Neural progenitor cell (in vitro differentiated cells): ENCODE results near the gene MYEOV. TPM values are rescaled to one million over a fixed set of nuclear protein-coding genes. Genes with fewer than 3 reads are reported as not detected.

Source experiments
- DNase-seq: peaks from one replicate; pipeline ENCODE4 v3.0.0-alpha.2; 2016; ENCODE audit warnings: low spot score
- H2AFZ ChIP-seq: fragments of 200-600 bp; sonication (generic); replicated peaks from 2 replicates; pipeline ENCODE4 v1.6.1; 2016; ENCODE audit warnings: antibody characterized with exemption
- H3F3A ChIP-seq: fragments of 200-600 bp; sonication (generic); 2 replicates; pipeline ENCODE4 v1.6.1; 2016; ENCODE audit warnings: antibody characterized with exemption, low read depth
- H3K27ac ChIP-seq: fragments of 200-600 bp; sonication (generic); 2 replicates; pipeline ENCODE4 v1.5.1; 2016; ENCODE audit warnings: mild to moderate bottlenecking
- H3K27me3 ChIP-seq: fragments of 200-600 bp; sonication (generic); 2 replicates; pipeline ENCODE4 v1.6.1; 2016; ENCODE audit warnings: mild to moderate bottlenecking, moderate library complexity
- H3K36me3 ChIP-seq: fragments of 200-600 bp; sonication (generic); 2 replicates; pipeline ENCODE4 v1.5.1; 2016
- H3K4me1 ChIP-seq: fragments of 200-600 bp; sonication (generic); 2 replicates; pipeline ENCODE4 v1.6.1; 2016; ENCODE audit warnings: mixed run types
- H3K4me2 ChIP-seq: fragments of 200-600 bp; sonication (generic); 2 replicates; pipeline ENCODE4 v1.6.1; 2016
- H3K4me3 ChIP-seq: fragments of 200-600 bp; sonication (generic); 2 replicates; pipeline ENCODE4 v1.5.1; 2016
- H3K79me2 ChIP-seq: fragments of 200-600 bp; sonication (generic); 2 replicates; pipeline ENCODE4 v1.6.1; 2016; ENCODE audit warnings: low read depth
- H3K9ac ChIP-seq: fragments of 200-600 bp; sonication (generic); 2 replicates; pipeline ENCODE4 v1.6.1; 2016
- H3K9me3 ChIP-seq: fragments of 200-600 bp; sonication (generic); 2 replicates; pipeline ENCODE4 v1.5.1; 2016; ENCODE audit warnings: low read depth
- H4K20me1 ChIP-seq: fragments of 200-600 bp; sonication (generic); 2 replicates; pipeline ENCODE4 v1.6.1; 2016; ENCODE audit warnings: low read depth
- H3K27ac Mint-ChIP-seq: 3 replicates; pipeline ENCODE4 v1.8.0; 2021; ENCODE audit warnings: mixed read lengths
- H3K27me3 Mint-ChIP-seq: 2 replicates; pipeline ENCODE4 v1.8.0; 2022; ENCODE audit warnings: low read depth, mild to moderate bottlenecking, inconsistent platforms, moderate library complexity, mixed read lengths; ENCODE audit not compliant: insufficient read depth
- H3K36me3 Mint-ChIP-seq: 3 replicates; pipeline ENCODE4 v1.8.0; 2021; ENCODE audit warnings: mixed read lengths
- H3K4me1 Mint-ChIP-seq: 3 replicates; pipeline ENCODE4 v1.8.0; 2021; ENCODE audit warnings: mixed read lengths
- H3K4me3 Mint-ChIP-seq: 3 replicates; pipeline ENCODE4 v1.8.0; 2021; ENCODE audit warnings: mild to moderate bottlenecking, moderate library complexity, mixed read lengths
- H3K9me3 Mint-ChIP-seq: 3 replicates; pipeline ENCODE4 v1.8.0; 2020; ENCODE audit warnings: mixed read lengths
- EZH2 ChIP-seq: fragments of 200-600 bp; sonication (generic); IDR thresholded peaks from 2 replicates; pipeline ENCODE4 v1.6.1; 2017; ENCODE audit warnings: antibody characterized with exemption, mild to moderate bottlenecking, moderate library complexity
- EZH2phosphoT487 ChIP-seq: fragments of 200-600 bp; sonication (generic); IDR thresholded peaks from 2 replicates; pipeline ENCODE4 v1.6.1; 2017; ENCODE audit warnings: antibody characterized with exemption
- total RNA-seq: library from RNA; depleted of rRNA; stranded (reverse); fragments of >200 nt; gene quantifications from 2 replicates; pipeline ENCODE4 v1.2.3, GENCODE V29; 2015; ENCODE audit warnings: low replicate concordance
- TF ChIP-seq, protein P1 (sequence below): fragments of 200-600 bp; sonication (generic); IDR thresholded peaks from 2 replicates; pipeline ENCODE4 v1.5.1; 2017; ENCODE audit warnings: antibody characterized with exemption, mild to moderate bottlenecking

MYEOV gene
- total RNA-seq, 1 donor from 2014 or later = not detected

- Histone ChIP-seq H3K9me3 (no peaks in the 10 kb centered on the region), H3K36me3 (no peaks in the 10 kb centered on the region), H2AFZ (no peak overlapping the region), H3K79me2 (no peaks in the 10 kb centered on the region), H3K4me2 (no peak overlapping the region), H3K27ac (no peak overlapping the region), H3K4me3 (no peak overlapping the region), H3K27me3 (no peaks in the 10 kb centered on the region), H4K20me1 (no peaks in the 10 kb centered on the region), H3K4me1 (peaks cover 7% of the 10 kb centered on the region), H3F3A (no peaks in the 10 kb centered on the region), H3K9ac (no peak overlapping the region)
- H3K27ac Mint-ChIP-seq = no peak overlapping the region
- DNase-seq = no peak
- H3K9me3 Mint-ChIP-seq = no peaks in the 10 kb centered on the region
- H3K4me3 Mint-ChIP-seq = no peak overlapping the region
- H3K27me3 Mint-ChIP-seq = peaks cover 4% of the 10 kb centered on the region
- TF ChIP-seq, protein P1, sequence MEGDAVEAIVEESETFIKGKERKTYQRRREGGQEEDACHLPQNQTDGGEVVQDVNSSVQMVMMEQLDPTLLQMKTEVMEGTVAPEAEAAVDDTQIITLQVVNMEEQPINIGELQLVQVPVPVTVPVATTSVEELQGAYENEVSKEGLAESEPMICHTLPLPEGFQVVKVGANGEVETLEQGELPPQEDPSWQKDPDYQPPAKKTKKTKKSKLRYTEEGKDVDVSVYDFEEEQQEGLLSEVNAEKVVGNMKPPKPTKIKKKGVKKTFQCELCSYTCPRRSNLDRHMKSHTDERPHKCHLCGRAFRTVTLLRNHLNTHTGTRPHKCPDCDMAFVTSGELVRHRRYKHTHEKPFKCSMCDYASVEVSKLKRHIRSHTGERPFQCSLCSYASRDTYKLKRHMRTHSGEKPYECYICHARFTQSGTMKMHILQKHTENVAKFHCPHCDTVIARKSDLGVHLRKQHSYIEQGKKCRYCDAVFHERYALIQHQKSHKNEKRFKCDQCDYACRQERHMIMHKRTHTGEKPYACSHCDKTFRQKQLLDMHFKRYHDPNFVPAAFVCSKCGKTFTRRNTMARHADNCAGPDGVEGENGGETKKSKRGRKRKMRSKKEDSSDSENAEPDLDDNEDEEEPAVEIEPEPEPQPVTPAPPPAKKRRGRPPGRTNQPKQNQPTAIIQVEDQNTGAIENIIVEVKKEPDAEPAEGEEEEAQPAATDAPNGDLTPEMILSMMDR = no peak
- TF ChIP-seq EZH2 = no peak
- TF ChIP-seq EZH2phosphoT487 = no peak
- H3K4me1 Mint-ChIP-seq = peaks cover 6% of the 10 kb centered on the region
- H3K36me3 Mint-ChIP-seq = no peaks in the 10 kb centered on the region
Measured at GRCh38 chr11:69277074-69277809, 16.7 kb upstream of the MYEOV start.

DNA sequence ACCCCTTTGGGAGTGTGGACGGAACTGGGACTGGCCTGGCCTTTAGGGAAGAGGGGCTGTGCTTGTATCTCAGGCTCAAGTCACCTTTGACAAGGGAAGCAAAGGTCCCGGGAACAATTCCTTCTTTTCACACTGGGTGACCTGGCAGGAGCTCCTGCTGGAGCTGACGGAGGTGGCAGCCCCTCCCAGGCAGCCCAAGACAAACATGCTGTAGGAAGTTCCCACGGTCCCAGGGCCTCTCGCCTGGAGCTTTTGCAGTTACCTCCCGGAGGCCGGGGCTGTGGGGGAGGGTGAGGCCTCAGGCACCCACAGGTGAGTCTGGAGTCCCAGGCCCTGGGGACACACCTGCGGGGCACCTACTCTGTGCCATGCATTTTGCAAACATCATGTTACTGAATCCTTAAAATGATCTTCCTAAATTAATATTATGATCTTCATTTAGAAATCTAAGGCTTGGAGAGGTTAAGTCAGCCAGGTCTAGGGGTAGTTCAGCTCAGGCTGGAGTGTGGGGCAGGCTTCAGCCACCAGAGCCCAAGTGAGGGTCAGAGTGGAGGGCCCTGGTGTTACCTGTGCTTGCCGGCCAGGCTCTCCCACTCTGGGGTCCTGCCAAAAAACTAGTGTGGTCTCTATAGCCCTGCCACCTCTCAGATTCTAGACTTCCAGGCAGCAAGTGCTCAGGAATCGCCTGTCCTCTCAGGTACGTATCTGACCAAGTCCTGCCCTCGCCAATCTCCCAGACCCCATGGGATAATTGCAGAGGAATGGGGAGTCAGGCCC, 15.7 kb upstream of the MYEOV start:
- Mint-ChIP-seq H3K36me3 (no peaks in the 10 kb centered on the region), H3K9me3 (no peaks in the 10 kb centered on the region), H3K27ac (no peak overlapping the region), H3K27me3 (peaks cover 6% of the 10 kb centered on the region), H3K4me3 (no peak overlapping the region), H3K4me1 (peaks cover 6% of the 10 kb centered on the region)
- Histone ChIP-seq H3K27ac (no peak overlapping the region), H3K27me3 (no peaks in the 10 kb centered on the region), H3K4me1 (peaks cover 7% of the 10 kb centered on the region), H3K4me3 (no peak overlapping the region), H3K4me2 (no peak overlapping the region), H3K9me3 (no peaks in the 10 kb centered on the region), H2AFZ (no peak overlapping the region), H3K79me2 (no peaks in the 10 kb centered on the region), H3K36me3 (no peaks in the 10 kb centered on the region), H3F3A (no peaks in the 10 kb centered on the region), H4K20me1 (no peaks in the 10 kb centered on the region), H3K9ac (no peak overlapping the region)
- DNase-seq = no peak
- TF ChIP-seq EZH2 (no peak), EZH2phosphoT487 (no peak)
- TF ChIP-seq, protein P1 = no peak

DNA sequence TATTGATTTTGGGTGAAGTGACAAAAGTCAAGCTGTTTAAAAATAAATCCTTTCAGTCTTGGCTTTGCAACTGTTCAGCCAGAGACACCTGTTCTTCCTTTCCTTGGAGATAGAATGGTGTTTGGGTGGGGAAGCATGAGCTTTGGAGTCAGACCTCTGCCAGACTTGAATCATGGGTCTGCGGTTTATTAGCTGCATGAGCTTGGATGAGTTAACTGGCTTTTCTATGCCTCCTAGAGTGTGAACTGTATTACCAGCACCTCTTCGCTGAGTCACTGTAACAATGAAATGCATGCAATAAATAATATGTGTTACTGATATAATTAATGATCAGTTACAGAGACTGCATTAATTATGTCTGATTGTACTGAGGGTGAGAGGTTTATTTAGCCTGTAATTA, 13.5 kb upstream of the MYEOV start:
- Histone ChIP-seq H3K36me3 (no peaks in the 10 kb centered on the region), H3K27me3 (no peaks in the 10 kb centered on the region), H3F3A (no peaks in the 10 kb centered on the region), H3K4me1 (peaks cover 7% of the 10 kb centered on the region), H3K4me3 (no peak overlapping the region), H4K20me1 (no peaks in the 10 kb centered on the region), H3K79me2 (no peaks in the 10 kb centered on the region), H3K4me2 (no peak overlapping the region), H2AFZ (no peak overlapping the region), H3K9ac (no peak overlapping the region), H3K27ac (no peak overlapping the region), H3K9me3 (no peaks in the 10 kb centered on the region)
- Mint-ChIP-seq H3K36me3 (no peaks in the 10 kb centered on the region), H3K27ac (no peak overlapping the region), H3K27me3 (peaks cover 5% of the 10 kb centered on the region), H3K4me1 (peaks cover 6% of the 10 kb centered on the region), H3K4me3 (no peak overlapping the region), H3K9me3 (no peaks in the 10 kb centered on the region)
- no peak for DNase-seq
- TF ChIP-seq EZH2phosphoT487 = no peak
- TF ChIP-seq, protein P1 = no peak
- TF ChIP-seq EZH2 = no peak
